WTC11 (cell line): ENCODE data around the gene UNC93B1. TPM values are rescaled to one million over a fixed set of nuclear protein-coding genes. Genes with fewer than 3 reads are reported as not detected.

Experiments used
- ATAC-seq: fragments of 200-7000 bp; cut with Tn5 transposase; 2 replicates; pipeline ENCODE4 v1.10.0; 2021; ENCODE audit warnings: mild to moderate bottlenecking, moderate library complexity
- CTCF ChIA-PET: fragments of 300-600 bp; sonication (Branson Sonifier 250); formaldehyde crosslinking; loops from one replicate; lab custom pipeline; 2021; ENCODE audit warnings: antibody characterized with exemption; lab: Charles Lee
- POLR2A ChIA-PET: fragments of 350-600 bp; sonication (Branson Sonifier 250); formaldehyde crosslinking; loops from one replicate; lab custom pipeline; 2021; ENCODE audit warnings: antibody characterized with exemption; lab: Charles Lee
- DNase-seq: peaks from one replicate; pipeline ENCODE4 v3.0.0; 2021; ENCODE audit warnings: low spot score
- H3K27ac Mint-ChIP-seq: 2 replicates; pipeline ENCODE4 v1.8.0; 2021; ENCODE audit warnings: mixed read lengths
- H3K27me3 Mint-ChIP-seq: 2 replicates; pipeline ENCODE4 v1.8.0; 2021; ENCODE audit warnings: low read depth, mild to moderate bottlenecking, moderate library complexity, mixed read lengths
- H3K36me3 Mint-ChIP-seq: 2 replicates; pipeline ENCODE4 v1.8.0; 2021; ENCODE audit warnings: mixed read lengths
- H3K4me1 Mint-ChIP-seq: 2 replicates; pipeline ENCODE4 v1.8.0; 2022; ENCODE audit warnings: mixed read lengths
- H3K4me3 Mint-ChIP-seq: 2 replicates; pipeline ENCODE4 v1.8.0; 2021; ENCODE audit warnings: mild to moderate bottlenecking, moderate library complexity, mixed read lengths
- H3K9me3 Mint-ChIP-seq: 2 replicates; pipeline ENCODE4 v1.8.0; 2021; ENCODE audit warnings: mixed read lengths
- CREM ChIP-seq: sonication (generic); formaldehyde crosslinking; IDR thresholded peaks from 2 replicates; pipeline ENCODE4 v1.8.1; 2022; ENCODE audit warnings: mild to moderate bottlenecking, missing genetic modification reagents, moderate library complexity
- ESRRA ChIP-seq: sonication (generic); formaldehyde crosslinking; IDR thresholded peaks from 2 replicates; pipeline ENCODE4 v1.8.1; 2022; ENCODE audit warnings: mild to moderate bottlenecking, missing genetic modification reagents, borderline replicate concordance
- ETV6 ChIP-seq: sonication (generic); formaldehyde crosslinking; IDR thresholded peaks from 2 replicates; pipeline ENCODE4 v1.8.1; 2022; ENCODE audit warnings: mild to moderate bottlenecking, missing genetic modification reagents
- GRHL2 ChIP-seq: fragments of 250-450 bp; sonication (Bioruptor Pico); IDR thresholded peaks from 2 replicates; pipeline ENCODE4 v1.8.0; 2022; ENCODE audit warnings: mild to moderate bottlenecking, moderate library complexity; ENCODE audit not compliant: insufficient replicate concordance, severe bottlenecking
- HMGA2 ChIP-seq: fragments of 250-450 bp; sonication (Bioruptor Pico); IDR thresholded peaks from 2 replicates; pipeline ENCODE4 v1.4.0; 2021; ENCODE audit warnings: mild to moderate bottlenecking, moderate library complexity
- IRF2 ChIP-seq: sonication (generic); formaldehyde crosslinking; IDR thresholded peaks from 2 replicates; pipeline ENCODE4 v1.8.0; 2022; ENCODE audit warnings: low read depth, missing genetic modification reagents, borderline replicate concordance
- KAT7 ChIP-seq: sonication (generic); formaldehyde crosslinking; IDR thresholded peaks from 2 replicates; pipeline ENCODE4 v1.8.1; 2023; ENCODE audit warnings: missing genetic modification reagents, mild to moderate bottlenecking, borderline replicate concordance
- NFATC4 ChIP-seq: fragments of 250-450 bp; sonication (Bioruptor Pico); IDR thresholded peaks from 2 replicates; pipeline ENCODE4 v1.9.0; 2021; ENCODE audit warnings: mild to moderate bottlenecking
- NR1H2 ChIP-seq: sonication (generic); formaldehyde crosslinking; IDR thresholded peaks from 2 replicates; pipeline ENCODE4 v1.9.0; 2021; ENCODE audit warnings: mild to moderate bottlenecking, moderate library complexity, missing genetic modification reagents
- NR2C2 ChIP-seq: sonication (generic); formaldehyde crosslinking; IDR thresholded peaks from 2 replicates; pipeline ENCODE4 v1.8.0; 2022; ENCODE audit warnings: mild to moderate bottlenecking, missing genetic modification reagents
- RORB ChIP-seq: fragments of 250-450 bp; sonication (Bioruptor Pico); IDR thresholded peaks from 2 replicates; pipeline ENCODE4 v1.9.0; 2021; ENCODE audit warnings: mild to moderate bottlenecking
- USF1 ChIP-seq: sonication (generic); formaldehyde crosslinking; IDR thresholded peaks from 2 replicates; pipeline ENCODE4 v1.8.0; 2022; ENCODE audit warnings: mild to moderate bottlenecking, missing genetic modification reagents
- ZBTB21 ChIP-seq: sonication (generic); formaldehyde crosslinking; IDR thresholded peaks from 2 replicates; pipeline ENCODE4 v1.8.1; 2023; ENCODE audit warnings: mild to moderate bottlenecking, missing genetic modification reagents, borderline replicate concordance
- ZNF138 ChIP-seq: sonication (generic); formaldehyde crosslinking; conservative IDR thresholded peaks from 2 replicates; pipeline ENCODE4 v1.8.1; 2022; ENCODE audit warnings: mild to moderate bottlenecking, moderate library complexity, missing genetic modification reagents
- ZNF219 ChIP-seq: sonication (generic); formaldehyde crosslinking; IDR thresholded peaks from 2 replicates; pipeline ENCODE4 v1.8.0; 2023; ENCODE audit warnings: missing genetic modification reagents, mild to moderate bottlenecking, borderline replicate concordance
- ZNF416 ChIP-seq: fragments of 250-450 bp; sonication (Bioruptor Pico); IDR thresholded peaks from 2 replicates; pipeline ENCODE4 v1.9.0; 2021; ENCODE audit warnings: mild to moderate bottlenecking, inconsistent platforms
- ZNF423 ChIP-seq: fragments of 250-450 bp; sonication (Bioruptor Pico); IDR thresholded peaks from 2 replicates; pipeline ENCODE4 v2.1.2; 2022; ENCODE audit warnings: mild to moderate bottlenecking, moderate library complexity
- ZNF671 ChIP-seq: fragments of 250-450 bp; sonication (Bioruptor Pico); IDR thresholded peaks from 2 replicates; pipeline ENCODE4 v1.8.0; 2021; ENCODE audit warnings: mild to moderate bottlenecking
- total RNA-seq: library from RNA; stranded (reverse); gene quantifications from 3 replicates; pipeline ENCODE4 v1.2.3, GENCODE V29; 2021
- TF ChIP-seq, protein P1 (sequence below): sonication (generic); formaldehyde crosslinking; conservative IDR thresholded peaks from 2 replicates; pipeline ENCODE4 v1.8.1; 2022; ENCODE audit warnings: mild to moderate bottlenecking, missing genetic modification reagents
- TF ChIP-seq, protein P2 (sequence below): sonication (generic); formaldehyde crosslinking; IDR thresholded peaks from 2 replicates; pipeline ENCODE4 v1.8.1; 2022; ENCODE audit warnings: low read depth, mild to moderate bottlenecking, moderate library complexity, missing genetic modification reagents, borderline replicate concordance
- TF ChIP-seq, protein P3 (sequence below): sonication (generic); formaldehyde crosslinking; IDR thresholded peaks from 2 replicates; pipeline ENCODE4 v1.8.0; 2022; ENCODE audit warnings: mild to moderate bottlenecking, missing genetic modification reagents

UNC93B1 gene
- total RNA-seq, 1 experiment from 2014 or later = 27.9 TPM

GRCh38 chr11:68043349-68044144 lies 39.6 kb upstream of the UNC93B1 start:
- no peak for DNase-seq
- ChIA-PET CTCF (interaction anchor here (1.2 to 2.0 kb wide), 3 partner anchors 22 to 165 kb away, joined by 4 to 8 read pairs (median 4); partner anchors contain the start of gene ALDH3B1), POLR2A (interaction anchor here (1.1 kb wide), 1 partner anchor 8 kb away, joined by 3 read pairs; no protein-coding TSS in a partner anchor)
- ATAC-seq = no peak
- Mint-ChIP-seq H3K9me3 (no peaks in the 10 kb centered on the region), H3K4me1 (peaks cover 10% of the 10 kb centered on the region), H3K36me3 (no peaks in the 10 kb centered on the region), H3K27ac (no peak overlapping the region), H3K4me3 (no peak overlapping the region), H3K27me3 (no peaks in the 10 kb centered on the region)
- TF ChIP-seq NR1H2 (no peak), ZNF423 (CRISPR knock-in tag) (no peak), ZNF416 (no peak), ZNF671 (CRISPR knock-in tag) (no peak), HMGA2 (no peak), ZNF138 (CRISPR knock-in tag) (no peak), USF1 (CRISPR knock-in tag) (no peak), GRHL2 (CRISPR knock-in tag) (no peak), NR2C2 (CRISPR knock-in tag) (no peak), ETV6 (CRISPR knock-in tag) (no peak), ZBTB21 (CRISPR knock-in tag) (no peak), KAT7 (CRISPR knock-in tag) (no peak), NFATC4 (CRISPR knock-in tag) (no peak), ESRRA (CRISPR knock-in tag) (no peak), ZNF219 (CRISPR knock-in tag) (no peak)
- TF ChIP-seq, protein P1, sequence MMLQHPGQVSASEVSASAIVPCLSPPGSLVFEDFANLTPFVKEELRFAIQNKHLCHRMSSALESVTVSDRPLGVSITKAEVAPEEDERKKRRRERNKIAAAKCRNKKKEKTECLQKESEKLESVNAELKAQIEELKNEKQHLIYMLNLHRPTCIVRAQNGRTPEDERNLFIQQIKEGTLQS (CRISPR knock-in tag) = no peak
- TF ChIP-seq, protein P2, sequence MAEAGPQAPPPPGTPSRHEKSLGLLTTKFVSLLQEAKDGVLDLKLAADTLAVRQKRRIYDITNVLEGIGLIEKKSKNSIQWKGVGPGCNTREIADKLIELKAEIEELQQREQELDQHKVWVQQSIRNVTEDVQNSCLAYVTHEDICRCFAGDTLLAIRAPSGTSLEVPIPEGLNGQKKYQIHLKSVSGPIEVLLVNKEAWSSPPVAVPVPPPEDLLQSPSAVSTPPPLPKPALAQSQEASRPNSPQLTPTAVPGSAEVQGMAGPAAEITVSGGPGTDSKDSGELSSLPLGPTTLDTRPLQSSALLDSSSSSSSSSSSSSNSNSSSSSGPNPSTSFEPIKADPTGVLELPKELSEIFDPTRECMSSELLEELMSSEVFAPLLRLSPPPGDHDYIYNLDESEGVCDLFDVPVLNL (CRISPR knock-in tag) = no peak
- TF ChIP-seq, protein P3, sequence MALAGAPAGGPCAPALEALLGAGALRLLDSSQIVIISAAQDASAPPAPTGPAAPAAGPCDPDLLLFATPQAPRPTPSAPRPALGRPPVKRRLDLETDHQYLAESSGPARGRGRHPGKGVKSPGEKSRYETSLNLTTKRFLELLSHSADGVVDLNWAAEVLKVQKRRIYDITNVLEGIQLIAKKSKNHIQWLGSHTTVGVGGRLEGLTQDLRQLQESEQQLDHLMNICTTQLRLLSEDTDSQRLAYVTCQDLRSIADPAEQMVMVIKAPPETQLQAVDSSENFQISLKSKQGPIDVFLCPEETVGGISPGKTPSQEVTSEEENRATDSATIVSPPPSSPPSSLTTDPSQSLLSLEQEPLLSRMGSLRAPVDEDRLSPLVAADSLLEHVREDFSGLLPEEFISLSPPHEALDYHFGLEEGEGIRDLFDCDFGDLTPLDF (CRISPR knock-in tag) = no peak

GRCh38 chr11:68043029-68043348 lies 39.1 kb upstream of the UNC93B1 start:
- no peaks in the 10 kb centered on the region for H3K27me3 Mint-ChIP-seq
- ChIA-PET POLR2A (interaction anchor here (1.1 kb wide), 1 partner anchor 9 kb away, joined by 3 read pairs; no protein-coding TSS in a partner anchor), CTCF (interaction anchor here (1.2 to 2.0 kb wide), 4 partner anchors 22 to 166 kb away, joined by 4 to 8 read pairs (median 4); partner anchors contain the start of gene ALDH3B1)
- peaks cover 12% of the 10 kb centered on the region for H3K4me1 Mint-ChIP-seq
- H3K9me3 Mint-ChIP-seq = no peaks in the 10 kb centered on the region
- TF ChIP-seq IRF2 = no peak
- TF ChIP-seq KAT7 (CRISPR knock-in tag) = no peak
- TF ChIP-seq CREM (CRISPR knock-in tag) = no peak
- no peak for TF ChIP-seq RORB
- DNase-seq = no peak
- H3K4me3 Mint-ChIP-seq = no peak overlapping the region
- no peak overlapping the region for H3K27ac Mint-ChIP-seq
- ATAC-seq = no peak
- no peaks in the 10 kb centered on the region for H3K36me3 Mint-ChIP-seq
